HPDE6-E6E7 (cell line): Measurements from ENCODE around the gene GRIK3.
"Not testable (repeated sequence)": the region's sequence is repeated elsewhere in the genome, so short reads cannot be mapped to it uniquely, and the experiment has no call there.

Source experiments
- DNase-seq: peaks from one replicate; pipeline ENCODE4 v3.0.0; 2011; ENCODE audit warnings: missing footprints; ENCODE audit errors: extremely low spot score

The GRIK3 gene

GRCh38 chr1:36909359-36909758, 125.0 kb downstream of the GRIK3 start:
- DNase-seq = not testable (repeated sequence)

GRCh38 chr1:36908096-36908495, 126.2 kb downstream of the GRIK3 start:
- no peak for DNase-seq

GRCh38 chr1:36906555-36906954, 127.8 kb downstream of the GRIK3 start:
- no peak for DNase-seq

- DNase-seq = no peak
These were observed 128.4 kb downstream of the GRIK3 start for GRCh38 chr1:36905941-36906340.

- no peak for DNase-seq
These were observed 134.2 kb downstream of the GRIK3 start for GRCh38 chr1:36900128-36900527.

- not testable (repeated sequence) for DNase-seq
These were observed 136.5 kb downstream of the GRIK3 start for GRCh38 chr1:36897813-36898212.

- no peak for DNase-seq
These were observed 139.5 kb downstream of the GRIK3 start for GRCh38 chr1:36894824-36895223.

GRCh38 chr1:36890776-36891175, 143.5 kb downstream of the GRIK3 start:
- DNase-seq = no peak

- no peak for DNase-seq
These were observed 144.7 kb downstream of the GRIK3 start for GRCh38 chr1:36889478-36890226.

- no peak for DNase-seq
These were observed 145.4 kb downstream of the GRIK3 start for GRCh38 chr1:36888811-36889477.

GRCh38 chr1:36885540-36886357, 148.6 kb downstream of the GRIK3 start:
- no peak for DNase-seq

GRCh38 chr1:36884801-36885200, 149.5 kb downstream of the GRIK3 start:
- no peak for DNase-seq

GRCh38 chr1:36884029-36884701, 150.2 kb downstream of the GRIK3 start:
- DNase-seq = no peak

- no peak for DNase-seq
These were observed 150.9 kb downstream of the GRIK3 start for GRCh38 chr1:36883315-36883949.

- DNase-seq = no peak
These were observed 151.6 kb downstream of the GRIK3 start for GRCh38 chr1:36882536-36883285.

GRCh38 chr1:36881541-36881940, 152.8 kb downstream of the GRIK3 start:
- DNase-seq = no peak

GRCh38 chr1:36881068-36881405, 153.3 kb downstream of the GRIK3 start:
- no peak for DNase-seq

- no peak for DNase-seq
These were observed 153.9 kb downstream of the GRIK3 start for GRCh38 chr1:36880155-36881067.

GRCh38 chr1:36879613-36880012, 154.7 kb downstream of the GRIK3 start:
- DNase-seq = no peak

GRCh38 chr1:36876990-36877389, 157.3 kb downstream of the GRIK3 start:
- no peak for DNase-seq
